ENCODE data around the gene GRIK4. TPM values are rescaled to one million over a fixed set of nuclear protein-coding genes. Genes with fewer than 3 reads are reported as not detected.

GRIK4 gene
- total and polyA plus RNA-seq, 2 donors (not counting 1 experiment from before 2014, with no cell fraction given) = 0.12 to 0.27 TPM

GRCh38 chr11:120587299-120587698, 75.8 kb downstream of the GRIK4 start:
- Histone ChIP-seq H3K36me3 (replicated peaks in 1 of 2; ENCODE audit: control extremely low read depth in 1 of 2, control insufficient read depth in 1 of 2, extremely low read depth in 1 of 2, insufficient read depth in 2 of 2, low read length in 1 of 2) (no peaks in the 10 kb centered on the region), H3K4me2 (replicated peaks; ENCODE audit: low read depth, low read length, poor library complexity, severe bottlenecking) (no peak overlapping the region), H3K79me2 (ENCODE audit: control insufficient read depth, insufficient read depth, low read length) (no peaks in the 10 kb centered on the region), H2AFZ (ENCODE audit: insufficient read depth, low read depth, low read length, poor library complexity, severe bottlenecking) (no peak overlapping the region), H4K20me1 (ENCODE audit: control insufficient read depth, insufficient read depth, low read length, poor library complexity, severe bottlenecking) (no peaks in the 10 kb centered on the region), H3K9me3 (ENCODE audit: control extremely low read depth in 1 of 3, control insufficient read depth in 2 of 3, insufficient read depth in 1 of 3, low read length in 2 of 3) (no peaks in the 10 kb centered on the region), H3K9ac (ENCODE audit: low read length) (no peak overlapping the region), H3K4me3 (ENCODE audit: control extremely low read depth in 1 of 5, extremely low read depth in 1 of 5, insufficient read depth in 1 of 5, low read depth in 2 of 5, low read length in 4 of 5) (no peak overlapping the region), H3K27me3 (replicated peaks in 1 of 4; ENCODE audit: control extremely low read depth in 1 of 4, control insufficient read depth in 3 of 4, insufficient read depth in 4 of 4, low read length in 3 of 4) (peaks cover 0 to 13% (median 0%) of the 10 kb centered on the region in 4 experiments), H3K4me1 (ENCODE audit: control insufficient read depth in 2 of 2, insufficient read depth in 2 of 2, low read length in 2 of 2) (no peaks in the 10 kb centered on the region), H3K27ac (ENCODE audit: low read length in 2 of 2) (no peak overlapping the region)
- peaks cover 2% of the 10 kb centered on the region for H3K9me3 Mint-ChIP-seq (ENCODE audit: insufficient read depth)
- ChIA-PET CTCF (no interaction called here), POLR2A (no interaction called here)
- no peaks in the 10 kb centered on the region for H3K4me1 Mint-ChIP-seq
- H3K27me3 Mint-ChIP-seq = peaks cover 39% of the 10 kb centered on the region
- WGBS (ENCODE audit: insufficient coverage) = 95% methylated on average over 3 of the region's 4 CpGs
- intact Hi-C loops (cut with micrococcal nuclease) = no loop called here
- no peak for TF ChIP-seq CTCF (IDR thresholded peaks at IDR 0.05)
- TF ChIP-seq EZH2 (IDR thresholded peaks at IDR 0.05; ENCODE audit: borderline replicate concordance, insufficient read depth, low read depth, low read length, poor library complexity, severe bottlenecking) = no peak
- H3K27ac Mint-ChIP-seq = no peak overlapping the region
- no peak overlapping the region for H3K4me3 Mint-ChIP-seq
- no peak for ATAC-seq (ENCODE audit: low read depth)
- no peak for DNase-seq

GRCh38 chr11:120589376-120589775, 77.8 kb downstream of the GRIK4 start:
- CTCF ChIA-PET = no interaction called here

More at GRCh38 chr11:120589376-120589775, 77.8 kb downstream of the GRIK4 start:
- no peak overlapping the region for H3K4me2 ChIP-seq (replicated peaks; ENCODE audit: low read depth, low read length, poor library complexity, severe bottlenecking)
- H3K4me3 ChIP-seq (ENCODE audit: control extremely low read depth in 1 of 5, extremely low read depth in 1 of 5, insufficient read depth in 1 of 5, low read depth in 2 of 5, low read length in 4 of 5) = no peak overlapping the region
- peaks cover 0 to 10% (median 0%) of the 10 kb centered on the region in 4 experiments for H3K27me3 ChIP-seq (replicated peaks in 1 of 4; ENCODE audit: control extremely low read depth in 1 of 4, control insufficient read depth in 3 of 4, insufficient read depth in 4 of 4, low read length in 3 of 4)
- Mint-ChIP-seq H3K27me3 (peaks cover 42% of the 10 kb centered on the region), H3K9me3 (ENCODE audit: insufficient read depth) (no peaks in the 10 kb centered on the region), H3K4me3 (no peak overlapping the region), H3K27ac (no peak overlapping the region), H3K4me1 (no peaks in the 10 kb centered on the region)
- no peak overlapping the region for H3K27ac ChIP-seq (ENCODE audit: low read length in 2 of 2)
- no peaks in the 10 kb centered on the region for H3K36me3 ChIP-seq (replicated peaks in 1 of 2; ENCODE audit: control extremely low read depth in 1 of 2, control insufficient read depth in 1 of 2, extremely low read depth in 1 of 2, insufficient read depth in 2 of 2, low read length in 1 of 2)
- WGBS (ENCODE audit: insufficient coverage) = 92% methylated on average over 9 of the region's 11 CpGs
- no peaks in the 10 kb centered on the region for H4K20me1 ChIP-seq (ENCODE audit: control insufficient read depth, insufficient read depth, low read length, poor library complexity, severe bottlenecking)
- no peak for DNase-seq
- no peak overlapping the region for H3K9ac ChIP-seq (ENCODE audit: low read length)
- POLR2A ChIA-PET = no interaction called here
- ATAC-seq (ENCODE audit: low read depth) = no peak
- no peaks in the 10 kb centered on the region for H3K9me3 ChIP-seq (ENCODE audit: control extremely low read depth in 1 of 3, control insufficient read depth in 2 of 3, insufficient read depth in 1 of 3, low read length in 2 of 3)
- H3K4me1 ChIP-seq (ENCODE audit: control insufficient read depth in 2 of 2, insufficient read depth in 2 of 2, low read length in 2 of 2) = no peaks in the 10 kb centered on the region
- H3K79me2 ChIP-seq (ENCODE audit: control insufficient read depth, insufficient read depth, low read length) = no peaks in the 10 kb centered on the region
- TF ChIP-seq CTCF (IDR thresholded peaks at IDR 0.05) (no peak), EZH2 (IDR thresholded peaks at IDR 0.05; ENCODE audit: borderline replicate concordance, insufficient read depth, low read depth, low read length, poor library complexity, severe bottlenecking) (no peak)
- intact Hi-C loops (cut with micrococcal nuclease) = no loop called here
- H2AFZ ChIP-seq (ENCODE audit: insufficient read depth, low read depth, low read length, poor library complexity, severe bottlenecking) = no peak overlapping the region
